Measurements from ENCODE around the gene EPS8. TPM values are rescaled to one million over a fixed set of nuclear protein-coding genes. Genes with fewer than 3 reads are reported as not detected.

Gene EPS8
- total RNA-seq, 6 experiments from 2014 or later, result 46.1 to 50.7 (median 46.6) TPM

GRCh38 chr12:15682826-15683225 lies 106.4 kb downstream of the EPS8 start:
- peak; percentile 50 for DNase-seq
- peaks cover 89% of the 10 kb centered on the region for H3K4me1 Mint-ChIP-seq (ENCODE audit: low read depth)
- no peaks in the 10 kb centered on the region for H3K27me3 Mint-ChIP-seq (ENCODE audit: insufficient read depth)
- H3K36me3 Mint-ChIP-seq (ENCODE audit: low read depth), result peaks cover 18% of the 10 kb centered on the region
- H3K9me3 Mint-ChIP-seq, result no peaks in the 10 kb centered on the region
- H3K27ac Mint-ChIP-seq, result peak overlapping the region; percentile 48
- TF ChIP-seq CTCF (IDR thresholded peaks at IDR 0.05), result no peak
- peak overlapping the region; percentile 71 for H3K4me3 Mint-ChIP-seq

GRCh38 chr12:15679151-15679550 lies 110.0 kb downstream of the EPS8 start:
- H3K4me3 Mint-ChIP-seq, result no peak overlapping the region; the same call in 1 of the 2 replicates
- peaks cover 8% of the 10 kb centered on the region; the same call in 1 of the 2 replicates for H3K36me3 Mint-ChIP-seq (ENCODE audit: low read depth)
- no peaks in the 10 kb centered on the region for H3K27me3 Mint-ChIP-seq (ENCODE audit: insufficient read depth)
- peak; percentile 29 for DNase-seq
- H3K9me3 Mint-ChIP-seq, result no peaks in the 10 kb centered on the region
- H3K27ac Mint-ChIP-seq, result peak overlapping the region; percentile 13
- TF ChIP-seq CTCF (IDR thresholded peaks at IDR 0.05), result no peak
- H3K4me1 Mint-ChIP-seq (ENCODE audit: low read depth), result peaks cover 62% of the 10 kb centered on the region

- no peak overlapping the region for H3K4me3 Mint-ChIP-seq
These were observed 111.4 kb downstream of the EPS8 start for GRCh38 chr12:15677726-15678201.

GRCh38 chr12:15677228-15677627 lies 112.0 kb downstream of the EPS8 start:
- H3K9me3 Mint-ChIP-seq, result no peaks in the 10 kb centered on the region
- H3K4me3 Mint-ChIP-seq, result no peak overlapping the region
- H3K4me1 Mint-ChIP-seq (ENCODE audit: low read depth), result peaks cover 42% of the 10 kb centered on the region
- no peak for DNase-seq
- H3K27ac Mint-ChIP-seq, result no peak overlapping the region; the same call in 1 of the 2 replicates
- H3K27me3 Mint-ChIP-seq (ENCODE audit: insufficient read depth), result no peaks in the 10 kb centered on the region
- peaks cover 12% of the 10 kb centered on the region; the same call in 1 of the 2 replicates for H3K36me3 Mint-ChIP-seq (ENCODE audit: low read depth)
- no peak for TF ChIP-seq CTCF (IDR thresholded peaks at IDR 0.05)

More at GRCh38 chr12:15677726-15678201, 111.4 kb downstream of the EPS8 start:
- Mint-ChIP-seq H3K36me3 (ENCODE audit: low read depth) (peaks cover 12% of the 10 kb centered on the region; the same call in 1 of the 2 replicates), H3K27me3 (ENCODE audit: insufficient read depth) (no peaks in the 10 kb centered on the region), H3K9me3 (no peaks in the 10 kb centered on the region), H3K27ac (peak overlapping the region; percentile 32), H3K4me1 (ENCODE audit: low read depth) (peaks cover 48% of the 10 kb centered on the region)
- TF ChIP-seq CTCF (IDR thresholded peaks at IDR 0.05), result no peak
- no peak for DNase-seq

- no peaks in the 10 kb centered on the region for H3K9me3 Mint-ChIP-seq
- no peaks in the 10 kb centered on the region for H3K27me3 Mint-ChIP-seq (ENCODE audit: insufficient read depth)
- no peak overlapping the region for H3K4me3 Mint-ChIP-seq
- TF ChIP-seq CTCF (IDR thresholded peaks at IDR 0.05), result no peak
- peaks cover 9% of the 10 kb centered on the region; the same call in 1 of the 2 replicates for H3K36me3 Mint-ChIP-seq (ENCODE audit: low read depth)
- H3K27ac Mint-ChIP-seq, result no peak overlapping the region
- no peak for DNase-seq
- H3K4me1 Mint-ChIP-seq (ENCODE audit: low read depth), result peaks cover 30% of the 10 kb centered on the region
These were observed 116.4 kb downstream of the EPS8 start for GRCh38 chr12:15672671-15673270.
